Endometrial microvascular endothelial cells (primary cell): Measurements from ENCODE around the gene SYTL3. TPM values are rescaled to one million over a fixed set of nuclear protein-coding genes. Genes with fewer than 3 reads are reported as not detected.

Experiments used
- in situ Hi-C: cut with HindIII; loops from 2 replicates; pipeline ENCODE4 v1.10.0; 2017; ENCODE audit warnings: low sequenced_read_pairs, low pct_unique_long_range_greater_than_20kb; ENCODE audit errors: inconsistent ontology term
- total RNA-seq: library from RNA; depleted of rRNA; stranded (reverse); fragments of >200 nt; gene quantifications from one replicate; pipeline ENCODE4 v1.2.3, GENCODE V29; 2015; ENCODE audit errors: inconsistent ontology term

SYTL3 gene
- total RNA-seq, 1 donor from 2014 or later, result 7.3 TPM

- in situ Hi-C loops, result no loop called here
Measured at GRCh38 chr6:158677906-158678578, 28.2 kb downstream of the SYTL3 start.

GRCh38 chr6:158680015-158680414 is 30.2 kb downstream of the SYTL3 start:
- in situ Hi-C loops, result no loop called here

DNA sequence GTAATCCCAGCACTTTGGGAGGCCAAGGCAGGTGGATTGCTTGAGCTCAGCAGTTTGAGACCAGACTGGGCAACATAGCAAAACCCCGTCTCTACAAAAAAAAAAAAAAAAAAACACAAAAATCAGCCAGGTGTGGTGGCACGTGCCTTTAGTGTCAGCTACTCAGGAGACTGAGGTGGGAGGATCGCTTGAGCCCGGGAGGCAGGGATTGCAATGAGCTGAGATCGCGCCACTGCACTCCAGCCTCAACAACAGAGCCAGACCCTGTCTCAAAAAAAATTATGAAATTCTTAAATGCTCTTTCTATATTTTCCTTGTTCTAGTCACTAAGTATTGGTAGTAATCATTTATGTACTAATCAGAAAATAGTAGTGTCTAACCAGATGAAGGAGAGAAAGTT is 30.6 kb downstream of the SYTL3 start:
- in situ Hi-C loops, result no loop called here

DNA sequence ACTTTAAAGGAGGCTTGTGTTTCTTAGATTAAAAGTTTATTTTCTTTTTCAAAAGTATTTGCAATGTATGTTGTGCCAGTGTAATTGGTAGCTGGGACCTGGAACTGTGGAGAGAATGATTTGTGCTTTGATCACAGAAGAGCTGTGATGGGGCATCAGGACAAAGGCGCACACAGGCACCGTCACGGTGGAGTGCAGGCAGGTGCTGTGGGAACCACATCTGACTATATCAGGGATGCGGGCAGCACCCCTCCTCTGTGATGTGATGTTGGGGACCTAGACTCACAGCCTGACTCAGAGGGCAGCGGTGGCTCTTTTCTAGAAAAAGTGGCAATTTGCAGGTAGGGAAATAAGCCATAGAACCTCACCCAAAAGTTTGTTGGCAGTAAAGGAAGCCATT is 34.5 kb downstream of the SYTL3 start:
- in situ Hi-C loops, result no loop called here

DNA sequence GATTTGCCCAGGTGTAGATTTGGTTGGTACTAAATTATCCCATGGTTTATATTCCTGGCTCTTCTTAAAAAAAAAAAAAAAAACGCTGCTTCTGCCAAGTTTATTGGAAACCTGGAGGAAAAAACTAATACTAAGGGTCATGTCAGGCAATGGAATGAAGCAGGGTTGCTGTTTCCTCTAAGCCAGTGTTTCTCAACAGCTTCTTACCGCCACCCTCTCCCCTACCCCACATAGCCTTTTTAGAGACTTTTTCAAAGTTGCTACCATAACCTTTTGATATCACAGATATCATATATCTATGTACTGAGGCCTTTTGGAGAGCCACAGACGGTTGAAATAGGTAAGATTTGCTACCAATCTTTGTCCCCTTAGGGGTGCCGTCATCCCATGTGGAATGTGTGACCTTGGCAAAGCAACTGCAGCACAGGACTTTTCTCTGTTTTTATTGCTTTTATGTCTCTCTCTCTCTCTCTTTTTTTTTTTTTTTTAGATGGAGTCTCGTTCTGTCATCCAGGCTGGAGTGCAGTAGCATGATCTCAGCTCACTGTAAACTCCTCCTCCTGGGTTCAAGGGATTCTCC is 35.0 kb downstream of the SYTL3 start:
- in situ Hi-C loops, result no loop called here

DNA sequence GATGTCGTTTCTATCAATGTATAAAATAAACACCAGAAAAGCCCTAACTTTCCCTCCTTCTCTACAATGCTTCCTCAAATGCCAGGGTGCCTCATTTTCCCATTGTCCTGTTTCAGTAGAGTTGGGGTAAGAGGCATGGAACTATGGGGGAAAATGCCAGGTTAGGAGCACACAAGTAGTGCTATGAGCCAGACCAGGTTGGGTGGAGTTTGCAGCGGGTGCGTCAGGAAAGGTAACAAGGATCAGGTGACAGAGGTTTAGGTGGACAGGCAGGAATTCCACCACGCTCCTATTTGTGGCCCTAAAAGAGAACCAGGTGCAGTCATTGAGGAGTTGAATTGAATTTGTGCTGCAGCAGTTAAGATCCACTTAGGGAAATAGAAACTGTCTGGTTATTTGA is 36.5 kb downstream of the SYTL3 start:
- in situ Hi-C loops, result no loop called here

- in situ Hi-C loops, result no loop called here
Measured at GRCh38 chr6:158686791-158687381, 37.0 kb downstream of the SYTL3 start.

DNA sequence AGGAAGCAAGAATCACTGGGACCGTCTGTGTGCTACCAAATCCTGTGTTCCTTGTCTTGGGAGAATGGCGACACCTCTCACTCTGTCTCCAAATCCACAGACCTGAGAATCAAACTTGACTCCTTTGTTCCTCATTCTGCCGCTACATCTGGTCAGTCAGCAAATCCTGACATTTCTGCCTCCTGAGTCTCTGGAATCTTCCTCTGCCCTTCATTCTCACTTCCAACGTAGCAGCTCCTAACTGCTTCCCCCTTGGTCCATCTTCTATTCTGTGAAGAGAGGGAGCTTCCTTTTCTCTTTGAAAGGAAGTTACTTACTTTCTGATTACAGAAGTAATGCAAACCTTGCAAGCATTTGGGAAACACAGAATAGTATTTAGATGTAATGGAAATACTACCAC is 37.7 kb downstream of the SYTL3 start:
- in situ Hi-C loops, result no loop called here

GRCh38 chr6:158688860-158689259 is 39.0 kb downstream of the SYTL3 start:
- in situ Hi-C loops, result no loop called here

- in situ Hi-C loops, result no loop called here
Measured at GRCh38 chr6:158694913-158695312, 45.1 kb downstream of the SYTL3 start.

- in situ Hi-C loops, result no loop called here
Measured at GRCh38 chr6:158697811-158698210, 48.0 kb downstream of the SYTL3 start.

DNA sequence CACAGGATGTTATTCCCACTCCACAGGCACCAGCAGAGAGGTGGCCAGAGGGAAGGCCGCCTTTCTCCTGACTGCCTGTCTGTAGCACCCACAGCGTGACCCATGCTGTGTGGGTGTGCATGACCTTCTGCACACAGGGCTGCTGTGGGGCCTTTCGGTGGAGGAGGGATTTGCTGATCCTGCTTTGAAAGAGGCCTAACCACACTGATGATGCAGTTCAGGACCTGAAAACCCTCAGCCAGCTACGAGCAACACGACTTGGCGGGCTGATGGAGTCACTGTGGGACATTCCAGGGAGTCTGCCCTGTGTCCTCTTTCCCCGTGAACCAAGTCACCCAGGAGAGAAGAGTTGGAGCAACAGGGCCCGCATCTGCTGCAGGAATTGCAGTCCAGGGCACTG is 49.1 kb downstream of the SYTL3 start:
- in situ Hi-C loops, result no loop called here

GRCh38 chr6:158701268-158701667 is 51.4 kb downstream of the SYTL3 start:
- in situ Hi-C loops, result loop anchor here (25.0 kb wide), 1 partner anchor 261 kb away; no protein-coding TSS in a partner anchor

GRCh38 chr6:158703111-158703836 is 53.4 kb downstream of the SYTL3 start:
- in situ Hi-C loops, result loop anchor here (25.0 kb wide), 1 partner anchor 259 kb away; no protein-coding TSS in a partner anchor

DNA sequence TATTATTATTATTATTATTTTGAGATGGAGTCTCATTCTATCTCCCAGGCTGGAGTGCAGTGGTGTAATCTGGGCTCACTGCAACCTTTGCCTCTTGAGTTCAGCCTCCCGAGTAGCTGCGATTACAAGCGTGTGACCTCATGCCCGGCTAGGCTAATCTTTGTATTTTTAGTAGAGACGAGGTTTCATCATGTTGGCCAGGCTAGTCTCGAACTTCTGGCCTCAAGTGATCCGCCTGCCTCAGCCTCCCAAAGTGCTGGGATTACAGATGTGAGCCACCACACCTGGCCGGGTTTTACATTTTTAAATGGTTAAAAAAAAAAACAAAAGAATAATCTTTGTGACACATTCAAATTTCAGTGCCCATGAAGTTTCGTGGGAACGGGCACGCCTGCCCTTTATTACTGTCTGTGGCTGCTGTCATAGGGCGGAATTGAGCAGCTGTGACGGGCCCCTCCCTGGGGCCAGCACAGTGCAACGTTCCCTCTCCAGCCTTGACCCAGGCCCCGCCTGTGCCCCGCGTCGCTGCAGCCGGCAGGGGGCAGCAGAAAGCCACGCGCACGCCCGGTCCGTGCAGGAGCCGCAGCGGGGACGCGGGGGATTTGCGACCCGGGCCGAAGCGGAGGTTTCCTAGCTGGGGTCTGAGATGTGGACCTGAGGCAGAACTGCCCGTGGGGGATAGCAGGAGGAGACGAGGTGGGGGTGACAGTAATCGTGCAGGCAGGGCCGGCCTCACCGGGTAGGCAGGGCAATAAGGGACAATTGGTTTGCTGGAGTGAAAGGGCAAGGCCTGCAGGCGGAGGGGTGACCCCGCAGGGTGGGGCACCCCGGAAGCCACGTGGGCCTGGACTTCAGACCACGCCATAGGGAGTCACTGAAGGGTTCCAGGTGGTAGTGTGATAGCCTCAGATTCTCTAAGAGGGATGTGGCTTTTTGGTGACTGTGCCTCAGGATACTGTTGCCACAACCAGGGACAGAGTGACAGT is 54.3 kb downstream of the SYTL3 start:
- in situ Hi-C loops, result loop anchor here (25.0 kb wide), 1 partner anchor 258 kb away; no protein-coding TSS in a partner anchor

GRCh38 chr6:158705386-158706126 is 55.7 kb downstream of the SYTL3 start:
- in situ Hi-C loops, result loop anchor here (25.0 kb wide), 1 partner anchor 257 kb away; no protein-coding TSS in a partner anchor

- in situ Hi-C loops, result loop anchor here (25.0 kb wide), 1 partner anchor 256 kb away; no protein-coding TSS in a partner anchor
Measured at GRCh38 chr6:158706369-158706982, 56.6 kb downstream of the SYTL3 start.
